ENCODE results near the gene DOCK1.

GRCh38 chr10:127227027-127227426 is 321.8 kb downstream of the DOCK1 start:
- TF ChIP-seq POLR2A (IDR thresholded peaks at IDR 0.05) (no peak), CTCF (IDR thresholded peaks at IDR 0.05) (no peak), EP300 (IDR thresholded peaks at IDR 0.05) (no peak), POLR2AphosphoS5 (IDR thresholded peaks at IDR 0.05) (no peak)
